ENCODE results near the gene ZNF524.

The ZNF524 gene

DNA sequence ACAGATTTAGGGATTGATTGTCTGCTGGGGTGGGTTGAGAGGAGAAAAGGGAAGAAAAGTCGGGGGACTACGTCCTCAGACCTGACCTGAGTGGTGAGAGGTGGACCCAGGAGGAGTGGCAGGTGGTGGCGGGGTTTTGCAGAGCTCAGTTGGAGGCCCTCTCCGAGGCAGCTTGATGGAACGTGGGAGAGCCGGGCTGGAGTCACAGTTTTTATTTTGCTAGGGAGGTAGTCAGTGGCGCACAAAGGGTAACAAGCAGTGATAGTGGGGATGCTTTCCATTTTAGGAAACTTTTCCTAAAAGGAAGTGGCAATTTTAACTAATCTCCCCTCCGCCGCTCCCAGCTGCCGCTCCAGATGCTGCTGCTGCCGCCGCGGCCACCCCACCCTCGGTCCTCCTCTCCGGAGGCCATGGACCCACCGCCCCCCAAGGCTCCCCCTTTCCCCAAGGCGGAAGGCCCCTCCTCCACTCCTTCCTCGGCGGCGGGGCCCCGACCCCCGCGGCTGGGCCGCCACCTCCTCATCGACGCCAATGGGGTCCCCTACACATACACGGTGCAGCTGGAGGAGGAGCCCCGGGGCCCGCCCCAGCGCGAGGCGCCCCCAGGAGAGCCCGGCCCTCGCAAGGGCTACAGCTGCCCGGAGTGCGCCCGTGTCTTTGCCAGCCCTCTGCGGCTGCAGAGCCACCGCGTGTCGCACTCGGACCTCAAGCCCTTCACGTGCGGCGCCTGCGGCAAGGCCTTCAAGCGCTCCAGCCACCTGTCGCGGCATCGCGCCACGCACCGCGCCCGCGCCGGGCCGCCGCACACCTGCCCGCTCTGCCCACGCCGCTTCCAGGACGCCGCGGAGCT, 42.3 kb downstream of the ZNF524 start:
- DNase-seq (ENCODE audit: low read depth), result peak; percentile 34

DNA sequence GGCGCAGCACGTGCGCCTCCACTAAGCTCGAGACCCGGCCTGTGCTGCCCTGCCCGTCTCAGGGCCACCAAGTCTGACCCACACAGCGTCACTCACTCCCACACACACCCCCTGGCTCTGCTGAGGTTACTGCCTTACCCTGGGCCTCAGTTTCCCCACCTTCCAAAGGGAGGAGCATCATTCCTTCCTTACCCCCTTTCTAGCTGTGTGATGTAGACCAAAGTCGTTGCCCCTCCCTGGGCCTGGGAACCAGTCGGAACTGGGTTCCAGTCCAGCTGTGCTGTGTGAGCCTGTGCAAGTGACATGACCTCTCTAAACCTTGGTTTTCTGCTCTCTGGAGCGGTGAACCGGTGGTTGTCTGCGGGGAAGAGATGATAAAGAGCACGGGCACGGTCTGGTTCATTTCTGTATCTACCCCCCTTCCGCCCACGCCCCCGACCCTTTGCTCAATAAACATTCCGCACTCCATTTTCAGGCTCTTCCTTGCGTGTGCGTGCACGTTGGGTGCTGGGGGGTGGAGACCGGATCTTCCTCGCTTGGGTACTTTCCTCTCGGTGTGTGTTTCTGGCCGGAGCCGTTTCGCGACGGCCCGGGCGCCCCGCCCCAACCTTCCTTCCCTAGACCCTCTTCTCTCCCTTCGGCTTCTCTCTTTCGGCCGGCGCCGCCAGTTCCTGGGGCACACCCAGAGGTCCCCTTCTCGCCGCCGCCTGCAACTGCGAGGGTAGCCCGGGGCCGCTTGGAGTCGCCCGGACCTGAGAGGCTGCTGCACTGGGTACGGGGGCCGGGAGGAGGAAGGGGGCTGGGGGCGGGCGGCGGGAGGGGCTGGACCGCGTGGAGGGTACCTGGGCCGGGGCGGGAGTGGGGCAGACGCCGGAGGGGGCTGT, 43.2 kb downstream of the ZNF524 start, which contains the start of gene ZNF581:
Gene ZNF581, plus strand, starts transcription at position 647 of the 884 bp plus-strand sequence. CDS start 923 bp downstream, outside the sequence.
- peak; percentile 81 for DNase-seq (ENCODE audit: low read depth)

DNA sequence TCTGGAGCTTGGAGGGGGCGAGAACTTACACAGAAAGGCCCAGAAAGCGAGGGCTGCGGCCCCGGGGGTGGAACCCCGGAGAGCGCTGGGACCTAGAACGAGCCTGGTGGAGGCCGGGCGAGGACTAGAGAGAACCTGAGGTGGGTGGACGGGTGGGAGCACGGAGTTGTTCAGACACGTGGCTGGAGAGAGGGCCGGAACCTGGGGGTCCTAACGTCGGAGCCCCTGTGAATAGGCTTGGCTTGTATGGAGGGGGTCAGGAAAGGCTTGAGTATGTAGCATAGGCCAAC, 43.7 kb downstream of the ZNF524 start:
- no peak for DNase-seq (ENCODE audit: low read depth)

DNA sequence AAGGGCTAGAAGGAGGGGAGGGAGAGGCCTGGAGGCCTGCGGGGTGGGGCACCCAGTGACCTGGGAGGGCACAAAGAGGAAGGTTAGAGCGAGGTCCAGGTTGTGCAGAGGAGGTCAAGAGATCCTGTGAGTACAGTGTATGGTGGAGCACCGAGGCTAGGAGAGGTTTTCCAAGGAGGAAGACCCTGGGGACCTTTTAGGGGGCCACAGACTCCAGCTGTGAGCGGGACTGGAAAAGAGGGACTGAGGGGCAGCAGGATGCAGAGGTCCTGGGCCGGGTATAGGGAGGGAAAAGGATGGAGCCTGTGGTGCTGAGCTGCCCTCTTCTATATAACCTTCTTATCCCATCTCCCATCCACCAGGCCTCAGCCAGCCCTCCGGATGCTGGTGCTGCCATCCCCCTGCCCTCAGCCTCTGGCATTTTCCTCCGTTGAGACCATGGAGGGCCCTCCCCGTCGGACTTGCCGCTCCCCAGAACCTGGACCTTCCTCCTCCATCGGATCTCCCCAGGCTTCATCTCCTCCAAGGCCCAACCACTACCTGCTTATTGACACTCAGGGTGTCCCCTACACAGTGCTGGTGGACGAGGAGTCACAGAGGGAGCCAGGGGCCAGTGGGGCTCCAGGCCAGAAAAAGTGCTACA, 44.2 kb downstream of the ZNF524 start:
- DNase-seq (ENCODE audit: low read depth), result no peak

DNA sequence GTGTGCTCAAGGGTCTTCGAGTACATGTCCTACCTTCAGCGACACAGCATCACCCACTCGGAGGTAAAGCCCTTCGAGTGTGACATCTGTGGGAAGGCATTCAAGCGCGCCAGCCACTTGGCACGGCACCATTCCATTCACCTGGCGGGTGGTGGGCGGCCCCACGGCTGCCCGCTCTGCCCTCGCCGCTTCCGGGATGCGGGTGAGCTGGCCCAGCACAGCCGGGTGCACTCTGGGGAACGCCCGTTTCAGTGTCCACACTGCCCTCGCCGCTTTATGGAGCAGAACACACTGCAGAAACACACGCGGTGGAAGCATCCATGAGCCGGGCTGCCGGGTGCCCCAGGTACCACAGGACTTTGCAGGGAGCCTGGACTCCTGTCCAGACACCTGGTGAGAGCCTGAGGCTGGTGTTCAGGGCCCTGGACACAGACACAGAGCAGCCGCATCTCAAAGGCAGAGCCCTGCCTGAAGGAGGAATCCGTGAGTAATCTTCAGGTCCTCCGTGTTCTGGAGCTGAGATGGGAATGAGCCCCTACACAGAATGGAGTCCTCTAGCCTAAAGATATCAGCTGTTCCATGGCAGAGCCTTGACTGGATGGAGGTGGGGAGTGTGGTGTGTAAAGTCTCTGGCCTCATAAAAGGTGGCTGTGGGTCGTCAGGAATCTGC, 44.9 kb downstream of the ZNF524 start:
- DNase-seq (ENCODE audit: low read depth), result no peak

DNA sequence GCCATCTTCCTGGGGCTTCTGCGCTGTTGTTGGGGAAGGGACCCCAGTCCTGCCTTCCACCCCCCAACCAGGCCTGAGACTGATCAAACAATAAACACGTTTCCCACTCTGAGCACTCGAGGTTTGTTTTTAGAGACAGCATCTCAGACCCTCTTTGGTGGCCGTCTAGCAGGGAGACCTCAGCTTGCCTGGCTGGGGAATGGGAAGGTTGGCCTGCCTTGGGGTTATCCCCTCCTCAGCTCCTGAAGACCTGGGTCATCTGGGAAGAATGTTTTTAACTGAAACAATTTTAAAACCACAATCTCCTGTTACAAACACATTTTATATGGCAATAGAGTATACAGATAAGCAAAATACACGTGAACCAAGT, 45.4 kb downstream of the ZNF524 start:
- DNase-seq (ENCODE audit: low read depth), result no peak

DNA sequence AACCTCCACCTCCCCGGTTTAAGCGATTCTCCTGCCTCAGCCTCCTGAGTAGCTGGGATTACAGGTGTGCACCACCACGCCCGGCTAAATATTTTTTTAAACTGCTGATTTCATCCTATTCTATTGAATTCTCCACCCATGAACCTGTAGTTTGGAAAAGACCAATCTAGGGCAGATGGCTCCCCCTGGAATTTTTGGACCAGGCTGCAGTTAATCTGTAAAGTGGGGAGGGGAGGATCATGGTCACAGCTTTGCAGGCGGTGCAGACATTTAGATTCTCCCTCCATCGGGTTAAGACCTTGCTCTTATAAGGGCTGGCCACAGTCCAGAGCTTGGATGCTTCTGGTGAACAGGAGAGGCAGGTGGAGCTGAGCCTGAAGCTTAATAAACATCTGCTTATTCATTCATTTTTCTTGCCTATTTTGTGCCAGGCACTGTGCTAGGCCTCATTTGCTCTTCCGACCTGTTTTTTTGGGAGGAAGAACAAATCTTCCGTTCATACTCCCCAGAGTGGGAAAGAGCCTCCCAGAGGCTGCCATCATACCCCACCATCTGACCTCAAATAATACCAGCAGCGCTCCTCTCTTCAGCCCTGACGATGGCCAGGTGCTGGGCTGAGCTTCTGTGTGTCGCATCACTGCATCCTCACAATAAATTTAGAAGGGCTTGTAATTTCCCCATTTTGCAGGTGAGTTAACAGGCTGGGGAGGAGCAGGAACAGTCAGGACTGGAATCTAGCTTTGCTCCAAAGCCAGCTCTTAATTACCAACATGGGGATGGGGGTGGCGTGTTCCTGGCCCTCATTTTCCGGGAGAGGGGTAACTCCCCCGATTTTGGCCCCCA, 47.0 kb downstream of the ZNF524 start:
- DNase-seq (ENCODE audit: low read depth), result peak; percentile 19

DNA sequence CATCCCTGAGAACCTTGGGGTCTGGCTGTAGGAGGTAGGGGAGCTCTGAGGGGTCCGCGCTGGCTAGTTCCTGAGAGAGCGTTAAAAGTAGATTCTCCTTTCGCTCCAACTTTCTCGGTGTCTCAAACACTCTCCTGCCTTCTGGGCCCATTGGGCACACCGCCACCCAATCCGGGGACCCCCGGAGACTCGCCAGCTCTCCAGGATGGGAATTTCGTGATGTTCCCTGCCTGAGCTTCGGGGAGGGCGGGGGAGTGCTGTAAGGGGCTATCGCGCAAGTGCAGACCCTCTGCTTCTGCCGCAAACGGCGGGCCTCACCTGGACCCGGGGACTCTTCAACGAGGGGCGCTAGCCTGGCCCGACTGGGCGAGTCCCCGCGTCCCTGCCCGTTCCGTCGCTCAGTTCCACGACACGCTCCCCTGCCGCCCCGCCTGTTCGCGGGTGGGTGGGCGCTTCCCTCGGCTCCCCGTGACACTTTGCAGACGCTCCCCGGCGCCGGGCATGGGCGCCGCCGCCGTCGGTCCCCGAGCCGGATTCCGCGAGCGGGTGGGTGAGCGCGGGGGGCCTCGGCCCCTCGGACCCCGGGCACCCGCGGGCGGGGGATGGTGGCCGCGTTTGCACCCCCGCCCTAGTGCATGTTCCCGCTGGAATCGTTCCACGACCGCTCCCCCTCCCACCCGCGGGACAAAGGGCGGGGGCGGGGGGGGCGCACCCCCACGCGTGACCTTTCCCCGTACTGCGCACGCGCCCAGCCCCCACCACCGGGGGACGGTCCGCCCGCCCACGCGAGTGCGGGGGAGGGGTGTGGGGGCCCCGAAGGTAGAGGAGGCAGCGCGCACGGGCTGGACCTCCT, 47.9 kb downstream of the ZNF524 start, which contains the start of gene CCDC106:
Gene CCDC106, plus strand, starts transcription at position 481 of the 853 bp plus-strand sequence. CDS start 835 bp downstream, outside the sequence.
- DNase-seq (ENCODE audit: low read depth), result peak; percentile 71

DNA sequence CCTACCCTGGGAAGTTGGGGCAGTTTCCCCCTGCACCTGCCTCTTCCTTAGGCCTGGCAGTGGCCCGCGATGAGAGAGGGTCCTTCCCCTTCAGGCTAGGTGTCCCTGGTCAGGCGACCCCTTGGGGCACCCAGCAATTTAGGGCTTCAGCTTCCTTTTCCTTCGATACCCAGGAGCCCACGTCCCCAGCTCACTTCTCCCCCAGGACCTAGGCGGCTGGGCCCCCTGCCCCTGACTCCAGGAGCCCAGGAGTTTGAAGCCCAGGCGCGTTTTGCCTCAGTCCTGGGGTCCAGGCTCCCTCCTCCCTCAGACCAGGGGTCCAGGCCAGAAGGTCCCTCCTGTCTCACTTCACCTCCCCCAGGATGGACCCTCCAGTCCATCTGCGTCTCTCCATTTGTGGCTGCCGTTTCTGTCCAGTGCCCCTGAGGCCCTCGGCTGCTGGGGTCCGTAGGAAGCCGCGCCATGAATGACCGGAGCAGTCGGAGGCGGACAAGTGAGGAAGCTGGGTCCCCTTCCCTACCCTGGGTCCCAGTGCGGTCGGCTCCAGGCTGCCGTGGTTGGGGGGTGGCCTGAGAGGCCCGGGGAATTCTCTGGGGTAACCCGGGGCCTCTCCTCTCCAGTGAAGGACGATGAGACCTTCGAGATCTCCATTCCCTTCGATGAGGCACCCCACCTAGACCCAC, 48.6 kb downstream of the ZNF524 start:
- no peak for DNase-seq (ENCODE audit: low read depth)

DNA sequence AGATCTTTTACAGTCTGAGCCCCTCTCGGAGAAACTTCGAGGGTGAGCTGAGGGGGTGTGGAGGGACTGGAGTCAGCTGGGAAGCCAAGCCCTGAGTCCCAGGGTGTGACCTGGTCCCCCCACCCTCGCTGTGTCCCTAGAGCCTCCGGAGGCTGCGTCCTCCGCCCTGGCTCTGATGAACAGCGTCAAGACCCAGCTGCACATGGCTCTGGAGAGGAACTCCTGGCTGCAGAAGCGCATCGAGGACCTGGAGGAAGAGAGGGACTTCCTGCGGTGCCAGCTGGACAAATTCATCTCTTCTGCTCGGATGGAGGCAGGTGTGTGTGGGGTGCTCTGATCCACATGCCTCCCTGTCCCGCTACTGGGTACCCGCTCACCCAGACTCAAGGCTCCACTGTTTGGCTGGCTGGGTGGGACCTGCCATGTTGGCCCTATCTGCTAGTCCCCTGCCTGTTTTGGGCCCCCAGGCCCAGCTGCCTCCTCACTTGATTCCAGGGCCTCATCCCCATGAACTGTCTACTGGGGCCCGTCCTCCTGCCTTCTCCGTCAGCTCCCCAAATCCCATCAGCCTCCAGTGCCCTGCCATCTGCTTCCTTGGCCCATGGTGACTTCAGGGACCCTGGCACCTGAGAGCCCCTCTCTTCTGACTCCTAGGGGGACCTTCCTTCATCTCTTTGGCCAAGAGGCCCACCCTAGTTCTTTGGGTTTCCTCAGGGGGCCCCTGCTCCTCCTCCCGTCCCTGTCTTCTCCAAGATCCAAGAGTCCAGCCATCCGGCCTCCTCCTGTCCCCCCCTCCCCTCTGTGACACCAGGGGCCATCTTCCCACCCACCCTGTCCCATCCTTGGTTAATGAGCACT, 49.4 kb downstream of the ZNF524 start:
- DNase-seq (ENCODE audit: low read depth), result no peak

DNA sequence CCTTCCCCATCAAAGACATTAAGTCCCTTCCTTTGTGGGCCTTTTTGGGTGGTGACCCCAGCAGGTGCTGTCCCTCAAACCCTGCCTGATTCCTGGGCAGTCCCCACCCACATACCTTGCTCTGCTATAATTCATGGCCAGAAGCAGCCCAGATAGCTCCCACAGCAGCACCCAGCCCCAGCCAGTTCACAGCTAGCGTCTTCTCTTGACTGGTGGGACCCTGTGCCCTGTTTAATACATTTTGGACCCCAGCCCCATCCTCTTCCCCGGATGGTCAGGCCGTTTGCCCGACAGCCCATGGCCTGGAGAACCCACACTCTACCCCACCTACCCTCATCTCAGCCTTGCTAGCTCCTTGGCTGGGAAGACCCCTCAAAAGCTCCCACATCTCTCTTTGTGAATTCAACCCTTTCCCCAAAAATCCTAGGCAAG, 50.1 kb downstream of the ZNF524 start:
- DNase-seq (ENCODE audit: low read depth), result no peak

DNA sequence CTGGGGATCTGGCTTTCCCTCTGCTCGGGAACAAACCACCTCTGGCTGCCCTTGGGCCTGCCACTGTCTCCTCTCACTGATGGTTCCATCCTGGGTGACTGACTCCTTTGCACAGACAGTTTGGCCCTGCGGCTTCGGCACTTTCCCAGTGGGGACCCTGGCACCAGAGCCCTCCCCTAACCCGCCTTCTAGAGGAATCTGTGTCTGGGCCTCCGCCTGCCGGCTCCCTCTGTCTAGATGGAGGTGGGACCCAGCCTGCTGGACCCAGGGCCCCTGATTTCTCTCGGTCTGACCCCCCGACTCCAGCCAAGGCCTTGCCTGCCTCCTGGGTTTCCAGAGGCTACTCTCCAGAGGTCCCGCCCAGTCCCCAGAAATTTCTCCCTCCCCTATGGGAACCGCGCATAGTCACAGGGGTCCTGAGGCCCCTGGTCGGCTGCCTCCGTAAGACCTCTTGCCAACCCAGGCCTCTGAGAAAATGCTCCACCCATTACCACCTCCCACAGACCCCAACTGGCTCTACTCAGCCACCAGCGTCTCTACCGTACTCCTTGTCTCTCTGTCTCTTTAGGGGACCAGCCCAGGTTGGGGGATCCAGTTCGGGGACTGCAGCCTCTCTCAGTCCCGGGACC, 50.6 kb downstream of the ZNF524 start:
- no peak for DNase-seq (ENCODE audit: low read depth)

DNA sequence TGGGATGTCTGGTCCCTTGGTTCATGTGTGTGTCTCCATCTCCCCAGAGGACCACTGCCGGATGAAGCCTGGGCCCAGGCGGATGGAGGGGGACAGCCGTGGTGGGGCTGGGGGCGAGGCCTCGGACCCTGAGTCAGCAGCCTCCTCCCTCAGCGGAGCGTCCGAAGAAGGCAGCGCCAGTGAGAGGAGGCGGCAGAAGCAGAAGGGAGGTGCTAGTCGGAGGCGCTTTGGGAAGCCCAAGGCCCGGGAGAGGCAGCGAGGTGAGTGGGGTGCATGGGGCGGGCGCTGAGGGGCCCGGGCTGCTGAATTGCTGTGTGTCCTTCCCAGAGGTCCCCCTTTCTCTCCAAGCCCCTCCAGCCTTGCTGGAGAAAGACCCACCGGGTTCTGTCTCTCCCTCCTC, 51.1 kb downstream of the ZNF524 start:
- DNase-seq (ENCODE audit: low read depth), result no peak

DNA sequence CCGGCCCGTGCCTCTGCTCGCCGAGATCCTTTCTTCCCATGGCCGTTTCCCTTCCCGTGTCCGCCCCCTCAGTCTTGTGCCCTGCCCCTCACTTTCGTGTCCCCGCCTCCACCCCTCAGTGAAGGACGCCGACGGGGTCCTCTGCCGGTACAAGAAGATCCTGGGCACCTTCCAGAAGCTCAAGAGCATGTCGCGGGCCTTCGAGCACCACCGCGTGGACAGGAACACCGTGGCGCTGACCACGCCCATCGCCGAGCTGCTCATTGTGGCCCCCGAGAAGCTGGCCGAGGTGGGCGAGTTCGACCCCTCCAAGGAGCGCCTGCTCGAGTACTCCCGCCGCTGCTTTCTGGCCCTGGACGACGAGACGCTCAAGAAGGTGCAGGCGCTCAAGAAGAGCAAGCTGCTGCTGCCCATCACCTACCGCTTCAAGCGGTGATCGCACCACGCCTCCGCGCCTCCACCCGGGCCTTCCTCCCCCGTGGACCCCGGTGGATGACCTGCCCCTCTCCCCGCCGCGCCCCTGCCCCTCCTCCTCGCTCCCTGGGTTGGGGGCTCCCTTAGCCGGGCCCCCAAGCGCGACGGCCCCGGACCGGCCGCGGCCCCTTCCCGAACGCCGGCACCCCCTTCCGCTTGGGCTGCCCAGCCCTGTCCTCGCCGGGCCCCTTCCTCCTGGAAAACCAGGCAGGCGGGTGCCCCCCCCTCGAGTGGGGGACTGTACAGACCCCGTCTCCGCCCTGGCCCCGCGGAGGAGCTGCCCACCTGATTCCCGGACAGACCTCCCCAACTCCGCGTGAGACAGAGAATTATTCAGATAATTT, 52.4 kb downstream of the ZNF524 start:
- DNase-seq (ENCODE audit: low read depth), result no peak
